GM18870 (cell line): ENCODE measurements around the gene PTPRT.

ENCODE experiments used
- ATAC-seq: cut with Tn5 transposase; IDR thresholded peaks from one replicate; pipeline ENCODE4 v1.9.1; 2021; ENCODE audit warnings: moderate library complexity; ENCODE audit not compliant: unreplicated experiment

PTPRT gene

GRCh38 chr20:42741906-42742305 is 447.8 kb downstream of the PTPRT start:
- no peak for ATAC-seq

GRCh38 chr20:42740226-42740870 is 449.4 kb downstream of the PTPRT start:
- no peak for ATAC-seq

GRCh38 chr20:42739683-42740082 is 450.0 kb downstream of the PTPRT start:
- no peak for ATAC-seq

- no peak for ATAC-seq
Observed at GRCh38 chr20:42735539-42735938, 454.2 kb downstream of the PTPRT start.

GRCh38 chr20:42734660-42735368 is 454.9 kb downstream of the PTPRT start:
- ATAC-seq = no peak

- ATAC-seq = no peak
Observed at GRCh38 chr20:42721923-42722322, 467.8 kb downstream of the PTPRT start.

GRCh38 chr20:42714298-42715141 is 475.2 kb downstream of the PTPRT start:
- no peak for ATAC-seq

GRCh38 chr20:42708266-42708665 is 481.4 kb downstream of the PTPRT start:
- ATAC-seq = no peak

- ATAC-seq = no peak
Observed at GRCh38 chr20:42706759-42707158, 482.9 kb downstream of the PTPRT start.

- no peak for ATAC-seq
Observed at GRCh38 chr20:42705550-42705949, 484.2 kb downstream of the PTPRT start.

- ATAC-seq = no peak
Observed at GRCh38 chr20:42703744-42704143, 486.0 kb downstream of the PTPRT start.

- ATAC-seq = no peak
Observed at GRCh38 chr20:42701948-42702347, 487.8 kb downstream of the PTPRT start.

GRCh38 chr20:42700372-42700771 is 489.3 kb downstream of the PTPRT start:
- no peak for ATAC-seq

- ATAC-seq = no peak
Observed at GRCh38 chr20:42697962-42698361, 491.7 kb downstream of the PTPRT start.

- no peak for ATAC-seq
Observed at GRCh38 chr20:42690842-42691437, 498.8 kb downstream of the PTPRT start.

- no peak for ATAC-seq
Observed at GRCh38 chr20:42688576-42688975, 501.1 kb downstream of the PTPRT start.

- no peak for ATAC-seq
Observed at GRCh38 chr20:42686057-42686456, 503.6 kb downstream of the PTPRT start.

GRCh38 chr20:42678895-42679294 is 510.8 kb downstream of the PTPRT start:
- no peak for ATAC-seq

- ATAC-seq = no peak
Observed at GRCh38 chr20:42656130-42656529, 533.6 kb downstream of the PTPRT start.

- ATAC-seq = no peak
Observed at GRCh38 chr20:42652266-42652665, 537.4 kb downstream of the PTPRT start.

GRCh38 chr20:42650191-42650746 is 539.4 kb downstream of the PTPRT start:
- no peak for ATAC-seq
